HT-29 (cell line): ENCODE results near the gene SUSD4. TPM values are rescaled to one million over a fixed set of nuclear protein-coding genes. Genes with fewer than 3 reads are reported as not detected.

ENCODE experiments used
- DNase-seq: peaks from one replicate; pipeline ENCODE4 v3.0.0-alpha.2; 2015; ENCODE audit warnings: low spot score
- total RNA-seq: library from RNA; depleted of rRNA; stranded (reverse); fragments of >200 nt; shearing (Covaris generic); gene quantifications from 2 replicates; pipeline ENCODE4 v1.2.3, GENCODE V29; 2014

SUSD4 gene
- total RNA-seq, 1 experiment from 2014 or later = 0.20 TPM

- no peak for DNase-seq
Observed at GRCh38 chr1:223230161-223230881, 133.7 kb downstream of the SUSD4 start.

- no peak for DNase-seq
Observed at GRCh38 chr1:223229756-223230155, 134.2 kb downstream of the SUSD4 start.

GRCh38 chr1:223228931-223229528 is 134.9 kb downstream of the SUSD4 start:
- no peak for DNase-seq

- DNase-seq = no peak
Observed at GRCh38 chr1:223228201-223228600, 135.8 kb downstream of the SUSD4 start.

DNA sequence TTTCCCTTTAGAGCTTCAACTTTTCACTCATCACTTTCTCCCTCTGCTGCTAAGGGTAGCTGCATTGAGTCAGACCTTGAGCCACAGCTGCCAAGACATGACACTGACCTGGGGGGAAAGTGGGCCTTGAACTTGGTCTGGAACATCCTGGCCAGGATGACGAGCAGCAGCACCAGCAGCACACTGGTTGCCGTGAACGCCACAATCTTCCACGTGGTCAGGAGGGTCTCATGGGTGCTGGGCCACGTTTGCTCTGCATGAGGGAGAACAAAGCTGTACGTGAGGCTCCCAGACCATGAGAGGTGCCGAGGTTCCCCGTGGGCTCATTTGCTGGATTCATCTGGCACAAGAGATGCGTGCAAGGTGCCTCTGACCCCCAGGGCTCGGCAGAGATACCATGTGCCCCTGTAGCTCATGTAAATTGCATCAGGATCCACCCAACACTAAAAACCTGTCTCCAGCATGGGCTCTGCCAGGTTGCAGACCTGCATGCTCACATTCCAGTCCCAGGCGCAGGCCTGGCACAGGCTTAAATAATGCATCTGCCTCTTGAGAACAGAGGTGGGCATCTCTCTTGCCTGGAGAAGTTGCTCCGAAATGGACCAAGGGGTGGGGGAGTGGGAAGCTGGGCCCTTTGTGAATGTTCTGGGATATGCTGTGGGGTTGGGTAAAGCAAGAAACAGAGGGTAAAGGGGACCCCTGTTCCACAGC is 136.3 kb downstream of the SUSD4 start:
- no peak for DNase-seq

- DNase-seq = no peak
Observed at GRCh38 chr1:223227031-223227430, 136.9 kb downstream of the SUSD4 start.

DNA sequence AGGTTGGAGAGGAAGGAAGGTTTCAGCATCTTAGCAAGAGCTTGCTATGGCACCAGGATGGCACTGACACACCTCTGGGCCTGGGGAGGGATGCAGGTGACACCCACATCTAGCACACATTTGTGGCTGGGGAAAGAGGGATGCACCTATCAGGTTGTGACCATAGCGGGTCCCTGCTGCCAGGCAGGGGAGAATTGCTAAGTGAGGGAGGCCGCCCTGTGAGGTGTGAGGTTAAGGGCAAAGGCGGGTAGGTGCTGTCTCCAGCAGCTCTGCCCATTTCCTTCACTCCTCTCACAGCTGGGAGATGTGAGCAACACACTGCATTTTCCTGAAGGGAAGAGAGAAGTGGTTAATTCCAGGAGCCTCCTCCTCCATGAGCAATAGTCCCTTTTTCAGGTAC is 137.7 kb downstream of the SUSD4 start:
- no peak for DNase-seq

GRCh38 chr1:223225481-223225880 is 138.5 kb downstream of the SUSD4 start:
- DNase-seq = no peak

DNA sequence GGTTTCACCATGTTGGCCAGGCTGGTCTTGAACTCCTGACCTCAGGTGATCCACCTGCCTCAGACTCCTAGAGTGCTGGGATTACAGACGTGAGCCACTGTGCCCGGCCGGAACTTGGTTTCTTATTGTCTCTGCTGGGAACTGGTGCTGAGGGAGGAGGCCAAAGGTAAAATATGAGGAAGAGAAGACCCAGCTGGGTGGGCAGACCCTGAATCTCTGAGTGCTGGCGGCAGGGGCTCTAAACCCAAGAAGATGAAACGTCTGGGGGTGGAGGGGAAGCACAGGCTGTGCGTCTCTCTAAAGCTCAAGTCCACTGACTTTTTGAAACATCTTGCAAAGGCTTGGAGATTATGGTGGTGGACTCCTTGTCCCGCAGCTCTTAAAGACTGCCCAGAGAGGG is 138.9 kb downstream of the SUSD4 start:
- no peak for DNase-seq

DNA sequence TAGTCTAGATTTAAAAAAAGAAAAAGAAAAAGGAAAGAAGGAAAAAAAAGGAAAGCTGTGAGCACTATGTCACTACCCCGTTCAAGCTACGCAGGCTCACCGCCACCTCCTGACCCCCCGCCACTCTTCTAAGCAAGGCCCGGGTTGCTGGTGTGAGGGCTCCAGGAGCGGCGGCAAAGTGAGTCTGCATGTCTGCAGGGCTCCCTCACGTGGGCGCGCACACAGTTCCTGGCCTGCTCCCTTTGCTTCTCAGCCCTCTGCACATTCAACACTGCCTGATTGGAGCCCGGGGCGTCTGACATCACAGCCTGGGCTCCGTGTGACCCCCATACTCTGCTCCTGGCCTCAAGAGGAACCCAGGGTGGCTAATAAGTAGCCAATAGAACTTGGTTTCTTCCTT is 139.5 kb downstream of the SUSD4 start:
- no peak for DNase-seq

- no peak for DNase-seq
Observed at GRCh38 chr1:223223091-223223995, 140.6 kb downstream of the SUSD4 start.

DNA sequence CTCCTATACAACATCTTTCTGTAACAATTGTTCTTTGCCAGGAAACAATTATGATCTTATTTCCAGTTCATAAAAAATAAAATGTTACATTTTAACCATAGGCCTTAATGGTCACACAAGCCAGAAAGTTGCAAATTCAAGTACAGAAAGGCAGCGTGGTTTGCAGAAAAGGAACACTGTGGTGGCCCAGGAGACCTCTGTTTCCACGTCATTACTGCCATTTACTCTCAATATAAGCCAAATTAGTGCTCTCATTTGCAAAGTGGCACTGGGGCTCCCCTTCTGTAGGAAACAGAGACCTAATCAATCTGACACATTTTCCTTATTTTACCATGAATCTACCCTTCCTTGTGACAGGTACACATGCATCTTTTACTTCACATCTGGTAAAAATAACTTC is 141.6 kb downstream of the SUSD4 start:
- no peak for DNase-seq

GRCh38 chr1:223221686-223222085 is 142.3 kb downstream of the SUSD4 start:
- no peak for DNase-seq

DNA sequence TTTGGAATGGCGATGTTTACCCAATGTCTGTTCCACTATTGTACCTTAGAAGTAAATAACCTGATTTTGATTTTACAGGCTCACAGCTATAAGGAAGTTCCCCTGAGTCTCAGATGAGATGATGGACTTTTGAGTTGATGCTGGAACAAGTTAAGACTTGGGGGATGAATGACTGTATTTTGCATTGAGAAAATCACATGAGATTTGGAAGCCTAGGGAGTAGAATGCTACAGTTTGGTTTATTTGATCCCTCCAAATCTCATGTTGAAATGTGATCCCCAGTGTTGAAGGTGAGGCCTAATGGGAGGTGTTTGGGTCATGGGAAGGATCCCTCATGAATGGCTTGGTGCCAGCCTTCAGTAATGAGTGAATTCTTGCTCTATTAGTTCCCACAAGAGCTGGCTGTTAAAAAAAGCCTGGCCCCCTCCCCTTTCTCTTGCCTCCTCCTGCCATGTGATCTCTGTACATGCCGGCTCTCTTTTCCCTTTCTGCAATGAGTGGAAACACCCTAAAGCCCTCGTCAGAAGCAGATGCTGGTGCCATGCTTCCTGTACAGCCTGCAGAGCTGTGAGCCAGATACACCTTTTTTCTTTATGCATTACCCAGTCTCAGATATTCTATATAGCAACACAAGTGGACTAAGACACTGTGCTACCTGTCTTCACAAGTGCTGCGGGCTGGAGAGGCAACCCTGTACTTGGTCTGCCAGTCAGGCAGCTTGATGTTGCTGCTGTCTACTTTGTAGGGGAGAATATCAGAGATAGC is 143.9 kb downstream of the SUSD4 start:
- no peak for DNase-seq

- no peak for DNase-seq
Observed at GRCh38 chr1:223219318-223219635, 144.7 kb downstream of the SUSD4 start.

DNA sequence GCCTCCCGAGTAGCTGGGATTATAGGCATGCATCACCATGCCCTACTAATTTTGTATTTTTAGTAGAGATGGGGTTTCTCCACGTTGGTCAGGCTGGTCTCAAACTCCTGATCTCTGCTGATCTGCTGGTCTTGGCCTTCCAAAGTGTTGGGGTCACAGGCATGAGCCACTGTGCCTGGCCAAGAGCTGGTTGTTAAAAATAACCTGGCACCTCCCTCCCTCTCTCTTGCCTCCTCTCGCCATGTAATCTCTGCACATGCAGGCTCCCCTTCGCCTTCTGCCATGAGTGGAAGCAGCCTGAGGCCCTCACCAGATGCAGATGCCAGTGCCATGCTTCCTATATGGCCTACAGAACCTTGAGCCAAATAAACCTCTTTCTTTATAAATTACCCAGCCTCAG is 146.2 kb downstream of the SUSD4 start:
- DNase-seq = no peak

DNA sequence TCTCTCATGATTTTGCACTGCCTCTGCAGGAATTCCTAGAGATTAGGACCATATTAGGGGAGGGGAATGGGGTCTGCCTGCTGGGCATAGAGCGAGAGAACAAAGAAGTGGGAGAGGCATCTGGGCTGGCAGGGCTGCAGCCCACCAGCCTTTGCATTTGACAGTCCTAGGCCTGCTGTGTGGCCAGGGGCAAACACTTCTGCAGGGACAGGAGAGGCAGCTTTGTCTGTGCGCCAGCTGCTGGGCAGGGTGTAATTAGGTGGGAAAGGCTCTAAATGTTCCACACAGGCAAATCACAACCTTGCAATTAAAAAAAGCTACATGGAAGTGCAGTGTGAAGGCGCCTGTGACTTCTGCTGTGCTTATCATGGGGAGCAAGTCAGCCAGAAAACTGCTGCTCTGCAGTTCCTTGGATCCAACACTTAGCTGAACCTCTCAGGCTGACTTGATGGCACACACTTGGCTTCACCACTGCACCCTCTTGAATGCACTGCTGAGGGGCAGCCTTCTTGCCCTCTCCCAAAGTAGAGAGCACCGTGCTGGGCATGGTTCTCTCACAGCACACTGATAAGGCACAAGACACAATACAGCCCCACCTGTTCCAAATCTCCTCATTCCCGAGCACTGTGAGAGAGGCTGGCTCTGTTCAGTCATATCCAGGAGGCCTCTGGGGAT is 147.3 kb downstream of the SUSD4 start:
- DNase-seq = no peak

GRCh38 chr1:223216074-223216473 is 147.9 kb downstream of the SUSD4 start:
- no peak for DNase-seq

- no peak for DNase-seq
Observed at GRCh38 chr1:223215026-223215425, 148.9 kb downstream of the SUSD4 start.

- DNase-seq = no peak
Observed at GRCh38 chr1:223214261-223214807, 149.6 kb downstream of the SUSD4 start.
